Measurements from ENCODE around the gene ANO1.
"Not testable (repeated sequence)": the region's sequence is repeated elsewhere in the genome, so short reads cannot be mapped to it uniquely, and the experiment has no call there.

The ANO1 gene

DNA sequence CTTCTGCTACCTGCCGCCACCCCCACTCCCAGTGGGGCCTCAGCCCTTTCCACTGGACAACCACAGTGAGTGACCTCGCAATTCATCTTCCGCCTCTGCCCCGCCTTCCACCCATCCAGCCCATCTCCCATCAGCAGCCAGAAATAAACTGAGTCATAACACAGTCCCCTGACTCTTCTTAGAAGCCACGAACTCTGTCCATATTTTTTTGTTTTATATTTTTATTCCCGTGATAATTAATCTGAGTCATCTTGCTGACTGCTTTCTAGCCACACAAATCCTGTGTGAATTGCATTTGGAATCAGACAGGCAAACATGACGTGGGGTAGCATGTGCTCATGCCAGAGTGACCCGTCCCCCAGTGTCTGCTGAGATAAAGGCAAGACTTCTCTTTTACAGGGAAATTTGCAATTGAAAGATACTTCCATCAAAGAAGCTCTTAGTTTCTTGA, 132.0 kb downstream of the ANO1 start:
- no peak for ATAC-seq (ENCODE audit: low read depth)
- no peak for DNase-seq (ENCODE audit: low spot score in 2 of 2)
- Mint-ChIP-seq H3K36me3 (peaks cover 21% of the 10 kb centered on the region), H3K9me3 (no peaks in the 10 kb centered on the region), H3K4me1 (peaks cover 17% of the 10 kb centered on the region), H3K4me3 (no peak overlapping the region), H3K27me3 (no peaks in the 10 kb centered on the region), H3K27ac (no peak overlapping the region)

- H3K9me3 Mint-ChIP-seq = no peaks in the 10 kb centered on the region
- H3K27me3 Mint-ChIP-seq = no peaks in the 10 kb centered on the region
- peaks cover 14% of the 10 kb centered on the region for H3K4me1 Mint-ChIP-seq
- ATAC-seq (ENCODE audit: low read depth) (no peak), DNase-seq (ENCODE audit: low spot score in 2 of 2) (no peak)
- H3K27ac Mint-ChIP-seq = no peak overlapping the region
- peaks cover 21% of the 10 kb centered on the region for H3K36me3 Mint-ChIP-seq
- H3K4me3 Mint-ChIP-seq = no peak overlapping the region
Observed at GRCh38 chr11:70210530-70210929, 132.4 kb downstream of the ANO1 start.

DNA sequence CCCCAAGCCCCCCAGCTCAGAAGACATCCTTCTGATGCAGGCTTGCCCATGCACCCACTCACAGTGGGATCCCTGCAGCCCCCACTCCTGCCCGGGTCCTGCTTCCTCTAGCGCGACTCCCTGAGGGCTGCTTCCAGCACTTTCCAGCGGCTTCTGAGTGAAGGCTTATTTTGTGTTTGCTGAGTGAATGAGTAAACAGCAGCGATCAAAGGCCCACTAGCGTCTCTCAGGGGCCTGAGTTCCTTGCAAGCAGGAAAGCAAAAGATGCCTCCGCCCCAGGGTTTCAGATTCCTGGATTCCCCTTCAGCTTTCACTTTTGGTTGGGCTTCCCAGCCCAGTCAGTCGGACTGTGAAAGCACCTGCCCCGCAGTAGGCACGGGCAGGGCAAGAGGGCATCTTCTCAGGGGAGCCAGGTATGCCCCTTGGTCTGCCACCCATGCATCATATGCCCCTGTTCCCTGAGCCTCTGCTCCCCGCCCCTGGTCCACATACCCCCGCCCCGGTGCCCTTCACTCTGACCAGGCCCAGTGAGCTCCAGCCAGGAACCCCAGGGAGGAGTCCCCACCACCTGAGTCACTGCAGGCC, 134.2 kb downstream of the ANO1 start:
- Mint-ChIP-seq H3K36me3 (peaks cover 13% of the 10 kb centered on the region), H3K27me3 (no peaks in the 10 kb centered on the region), H3K4me1 (peaks cover 8% of the 10 kb centered on the region), H3K9me3 (no peaks in the 10 kb centered on the region), H3K4me3 (no peak overlapping the region), H3K27ac (no peak overlapping the region)
- no peak for ATAC-seq (ENCODE audit: low read depth)
- no peak for DNase-seq (ENCODE audit: low spot score in 2 of 2)

DNA sequence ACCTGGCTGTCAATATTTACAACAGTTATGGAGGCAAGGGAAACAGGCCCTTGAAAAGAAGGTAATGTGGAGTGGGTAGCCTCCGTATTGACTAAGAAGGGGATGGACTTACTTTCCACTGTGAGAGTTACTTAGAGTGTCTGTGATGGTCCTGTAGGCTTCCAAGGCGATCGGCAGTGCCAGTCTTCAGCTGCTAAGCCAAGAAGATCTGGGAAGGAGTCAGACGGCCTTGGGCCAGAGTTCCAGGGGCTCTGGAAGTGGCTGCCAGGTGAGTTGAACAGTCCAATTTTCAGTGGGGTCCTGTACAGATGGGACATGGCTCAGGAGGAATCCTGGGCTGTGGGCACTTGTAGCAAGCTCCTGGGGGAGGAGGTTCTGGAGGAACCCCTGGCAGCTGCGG, 139.3 kb downstream of the ANO1 start:
- not testable (repeated sequence) for ATAC-seq (ENCODE audit: low read depth); H3K4me3 Mint-ChIP-seq; H3K9me3 Mint-ChIP-seq; DNase-seq (ENCODE audit: low spot score in 2 of 2); H3K4me1 Mint-ChIP-seq; H3K36me3 Mint-ChIP-seq; H3K27ac Mint-ChIP-seq
- H3K27me3 Mint-ChIP-seq = peaks cover 22% of the 10 kb centered on the region

DNA sequence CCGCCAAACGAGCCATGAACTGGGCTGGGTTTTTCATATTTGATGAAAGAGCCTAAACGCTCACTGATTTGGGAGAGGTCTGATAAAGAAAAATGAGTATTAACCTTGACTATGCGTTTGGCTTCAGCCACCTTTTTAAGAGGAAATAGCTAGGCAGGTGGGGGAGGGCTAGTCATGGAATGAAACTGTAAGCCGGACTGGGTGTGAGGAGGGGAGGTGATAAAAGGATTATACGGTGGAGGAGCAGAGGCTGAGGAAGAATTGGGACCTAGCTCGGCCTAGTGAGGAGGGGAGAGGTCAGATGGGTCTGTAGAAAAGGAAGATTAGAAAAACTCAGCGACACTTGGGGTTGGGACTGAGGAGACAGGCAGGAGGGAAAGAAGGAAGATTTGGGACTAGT, 140.0 kb downstream of the ANO1 start:
- H3K4me3 Mint-ChIP-seq; ATAC-seq (ENCODE audit: low read depth); H3K27ac Mint-ChIP-seq; H3K9me3 Mint-ChIP-seq; H3K4me1 Mint-ChIP-seq; H3K36me3 Mint-ChIP-seq; DNase-seq (ENCODE audit: low spot score in 2 of 2): not testable (repeated sequence)
- peaks cover 22% of the 10 kb centered on the region for H3K27me3 Mint-ChIP-seq

DNA sequence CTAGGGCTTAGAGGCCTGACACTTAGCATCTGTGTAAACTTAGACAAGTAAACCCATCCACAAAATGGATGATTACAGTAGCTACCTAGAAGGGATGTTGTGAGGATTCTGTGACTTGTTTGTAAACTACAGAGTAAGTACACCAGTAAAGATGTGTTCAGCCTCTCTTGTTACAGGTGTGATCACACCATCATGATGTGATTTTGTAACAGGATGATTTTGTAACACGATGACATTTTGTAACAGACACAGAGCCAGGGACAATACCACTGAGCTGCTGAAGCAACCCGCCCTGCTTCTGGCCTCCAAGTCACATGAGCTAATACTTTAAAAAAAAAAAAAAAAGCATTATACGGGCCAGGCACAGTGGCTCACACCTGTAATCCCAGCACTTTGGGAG, 142.0 kb downstream of the ANO1 start:
- peaks cover 3% of the 10 kb centered on the region for H3K36me3 Mint-ChIP-seq

DNA sequence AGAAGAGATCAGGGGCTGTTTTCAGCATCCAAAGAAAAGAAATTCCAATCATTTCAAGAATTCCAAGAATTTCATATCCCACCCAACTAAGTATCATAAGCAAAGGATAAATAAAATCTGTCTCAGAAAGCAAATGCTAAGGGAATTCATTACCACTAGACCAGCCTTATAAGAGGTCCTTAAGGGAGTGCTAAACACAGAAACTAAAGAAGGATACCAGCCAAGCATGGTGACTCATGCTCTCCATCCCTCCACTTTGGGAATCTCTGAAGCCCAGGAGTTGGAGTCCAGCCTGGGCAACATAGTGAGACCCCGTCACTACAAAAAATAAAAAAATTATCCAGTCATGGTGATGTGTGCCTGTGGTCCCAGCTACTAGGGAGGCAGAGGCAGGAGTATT, 142.8 kb downstream of the ANO1 start:
- no peaks in the 10 kb centered on the region for H3K9me3 Mint-ChIP-seq
- no peak overlapping the region for H3K27ac Mint-ChIP-seq
- DNase-seq (ENCODE audit: low spot score in 2 of 2) (no peak), ATAC-seq (ENCODE audit: low read depth) (no peak)
- H3K4me3 Mint-ChIP-seq = no peak overlapping the region
- H3K4me1 Mint-ChIP-seq = no peaks in the 10 kb centered on the region
- H3K27me3 Mint-ChIP-seq = peaks cover 22% of the 10 kb centered on the region
- H3K36me3 Mint-ChIP-seq = peaks cover 3% of the 10 kb centered on the region

More for the DNA sequence above, 142.0 kb downstream of the ANO1 start:
- DNase-seq (ENCODE audit: low spot score in 2 of 2) (no peak), ATAC-seq (ENCODE audit: low read depth) (no peak)
- Mint-ChIP-seq H3K4me3 (no peak overlapping the region), H3K27ac (no peak overlapping the region), H3K9me3 (no peaks in the 10 kb centered on the region), H3K4me1 (no peaks in the 10 kb centered on the region), H3K27me3 (peaks cover 22% of the 10 kb centered on the region)

DNA sequence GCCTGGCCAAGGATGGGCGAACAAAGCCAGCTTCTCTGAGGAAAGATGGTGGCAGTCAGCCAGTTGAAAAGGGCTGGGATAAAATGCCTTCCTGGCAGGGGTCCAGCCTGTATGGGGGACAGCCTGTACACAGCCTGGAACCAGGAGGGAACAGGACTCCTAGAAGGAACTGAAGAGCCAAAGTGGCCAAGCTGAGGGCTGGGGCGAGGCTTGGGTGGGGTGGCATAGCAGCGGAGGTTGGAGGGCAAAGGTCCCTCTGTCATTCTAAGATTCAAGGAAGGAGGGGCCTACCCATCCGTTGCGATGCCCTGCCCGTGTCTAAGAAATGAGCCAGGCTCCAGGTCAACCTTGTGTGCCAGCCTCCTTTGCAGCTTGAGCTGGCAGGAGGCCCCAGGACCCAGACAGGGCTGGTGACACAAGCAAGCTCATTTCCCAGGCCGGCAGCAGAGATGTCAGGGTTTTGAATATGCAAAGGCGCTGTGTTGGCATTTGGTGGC, 147.6 kb downstream of the ANO1 start:
- H3K27ac Mint-ChIP-seq = no peak overlapping the region
- ATAC-seq (ENCODE audit: low read depth) (no peak), DNase-seq (ENCODE audit: low spot score in 2 of 2) (no peak)
- no peaks in the 10 kb centered on the region for H3K36me3 Mint-ChIP-seq
- no peak overlapping the region for H3K4me3 Mint-ChIP-seq
- H3K4me1 Mint-ChIP-seq = no peaks in the 10 kb centered on the region
- H3K9me3 Mint-ChIP-seq = no peaks in the 10 kb centered on the region
- peaks cover 2% of the 10 kb centered on the region for H3K27me3 Mint-ChIP-seq

- Mint-ChIP-seq H3K27ac (no peak overlapping the region), H3K36me3 (no peaks in the 10 kb centered on the region), H3K4me1 (no peaks in the 10 kb centered on the region), H3K27me3 (peaks cover 1% of the 10 kb centered on the region), H3K9me3 (no peaks in the 10 kb centered on the region), H3K4me3 (no peak overlapping the region)
- ATAC-seq (ENCODE audit: low read depth) (no peak), DNase-seq (ENCODE audit: low spot score in 2 of 2) (no peak)
Observed at GRCh38 chr11:70226183-70226582, 148.1 kb downstream of the ANO1 start.

GRCh38 chr11:70226967-70227366, 148.8 kb downstream of the ANO1 start:
- no peak overlapping the region for H3K27ac Mint-ChIP-seq
- no peak for DNase-seq (ENCODE audit: low spot score in 2 of 2)
- ATAC-seq (ENCODE audit: low read depth) = no peak
- no peaks in the 10 kb centered on the region for H3K36me3 Mint-ChIP-seq
- no peaks in the 10 kb centered on the region for H3K4me1 Mint-ChIP-seq
- H3K4me3 Mint-ChIP-seq = no peak overlapping the region
- no peaks in the 10 kb centered on the region for H3K9me3 Mint-ChIP-seq
- H3K27me3 Mint-ChIP-seq = peaks cover under 1% of the 10 kb centered on the region

- Mint-ChIP-seq H3K36me3 (no peaks in the 10 kb centered on the region), H3K4me3 (no peak overlapping the region), H3K27ac (no peak overlapping the region), H3K4me1 (no peaks in the 10 kb centered on the region), H3K9me3 (no peaks in the 10 kb centered on the region), H3K27me3 (peaks cover 7% of the 10 kb centered on the region)
- DNase-seq (ENCODE audit: low spot score in 2 of 2) = no peak
- ATAC-seq (ENCODE audit: low read depth) = no peak
Observed at GRCh38 chr11:70229737-70230136, 151.6 kb downstream of the ANO1 start.

- ATAC-seq (ENCODE audit: low read depth) (no peak), DNase-seq (ENCODE audit: low spot score in 2 of 2) (no peak)
- Mint-ChIP-seq H3K27ac (no peak overlapping the region), H3K4me1 (no peaks in the 10 kb centered on the region), H3K9me3 (no peaks in the 10 kb centered on the region), H3K27me3 (peaks cover 7% of the 10 kb centered on the region), H3K4me3 (no peak overlapping the region), H3K36me3 (no peaks in the 10 kb centered on the region)
Observed at GRCh38 chr11:70230151-70230839, 152.2 kb downstream of the ANO1 start.

GRCh38 chr11:70230840-70231710, 153.0 kb downstream of the ANO1 start:
- H3K27me3 Mint-ChIP-seq = peaks cover 9% of the 10 kb centered on the region
- ATAC-seq (ENCODE audit: low read depth) = no peak
- H3K27ac Mint-ChIP-seq = no peak overlapping the region

GRCh38 chr11:70233034-70233433, 154.9 kb downstream of the ANO1 start:
- Mint-ChIP-seq H3K27ac (no peak overlapping the region), H3K36me3 (no peaks in the 10 kb centered on the region), H3K9me3 (no peaks in the 10 kb centered on the region), H3K27me3 (peaks cover 12% of the 10 kb centered on the region), H3K4me3 (no peak overlapping the region), H3K4me1 (no peaks in the 10 kb centered on the region)
- DNase-seq (ENCODE audit: low spot score in 2 of 2) (no peak), ATAC-seq (ENCODE audit: low read depth) (no peak)

More at GRCh38 chr11:70230840-70231710, 153.0 kb downstream of the ANO1 start:
- H3K36me3 Mint-ChIP-seq = no peaks in the 10 kb centered on the region
- H3K4me3 Mint-ChIP-seq = no peak overlapping the region
- no peaks in the 10 kb centered on the region for H3K4me1 Mint-ChIP-seq
- H3K9me3 Mint-ChIP-seq = no peaks in the 10 kb centered on the region
- DNase-seq (ENCODE audit: low spot score in 2 of 2) = no peak

Data from memory B cell (primary cell).